SK-N-SH treated with all-trans-retinoic acid at 6 μM for 48 hours (cell line): ENCODE results near the gene DCLK2.

Experiments
- ATAC-seq: fragments of 200-7000 bp; cut with Tn5 transposase; 3 replicates; pipeline ENCODE4 v1.9.1; 2020; ENCODE audit warnings: mild to moderate bottlenecking, moderate library complexity
- ARNTL ChIP-seq: fragments of 450-650 bp; formaldehyde crosslinking; IDR thresholded peaks from 2 replicates; pipeline ENCODE4 v1.5.0; 2020; ENCODE audit warnings: low read depth, mild to moderate bottlenecking, moderate library complexity, borderline replicate concordance
- BACH2 ChIP-seq: fragments of 250-450 bp; sonication (Bioruptor Pico); IDR thresholded peaks from 2 replicates; pipeline ENCODE4 v1.9.0; 2021; ENCODE audit warnings: mild to moderate bottlenecking, borderline replicate concordance
- CSRNP3 ChIP-seq: fragments of 250-450 bp; sonication (Bioruptor Pico); IDR thresholded peaks from 2 replicates; pipeline ENCODE4 v1.5.1; 2021; ENCODE audit warnings: mild to moderate bottlenecking, moderate library complexity
- GLIS3 ChIP-seq: fragments of 250-450 bp; sonication (Bioruptor Pico); IDR thresholded peaks from 2 replicates; pipeline ENCODE4 v1.5.0; 2020; ENCODE audit warnings: mild to moderate bottlenecking, moderate library complexity
- ISL1 ChIP-seq: fragments of 250-450 bp; sonication (Bioruptor Pico); IDR thresholded peaks from 2 replicates; pipeline ENCODE4 v2.1.2; 2022; ENCODE audit warnings: mild to moderate bottlenecking, moderate library complexity
- OSR1 ChIP-seq: fragments of 250-450 bp; sonication (Bioruptor Pico); IDR thresholded peaks from 2 replicates; pipeline ENCODE4 v1.8.0; 2022; ENCODE audit warnings: moderate library complexity, mild to moderate bottlenecking, inconsistent platforms
- PPARA ChIP-seq: fragments of 250-450 bp; sonication (Bioruptor Pico); IDR thresholded peaks from 2 replicates; pipeline ENCODE4 v1.5.0; 2020; ENCODE audit warnings: mild to moderate bottlenecking, borderline replicate concordance
- SNAI2 ChIP-seq: fragments of 250-450 bp; sonication (Bioruptor Pico); IDR thresholded peaks from 2 replicates; pipeline ENCODE4 v1.5.0; 2020; ENCODE audit warnings: mild to moderate bottlenecking, moderate library complexity
- TCF4 ChIP-seq: fragments of 250-450 bp; sonication (Bioruptor Pico); IDR thresholded peaks from 2 replicates; pipeline ENCODE4 v1.8.0; 2021; ENCODE audit warnings: mild to moderate bottlenecking, moderate library complexity, borderline replicate concordance
- TOX ChIP-seq: fragments of 250-450 bp; sonication (Bioruptor Pico); IDR thresholded peaks from 2 replicates; pipeline ENCODE4 v1.8.0; 2021; ENCODE audit warnings: mild to moderate bottlenecking, moderate library complexity, borderline replicate concordance
- TSHZ2 ChIP-seq: fragments of 250-450 bp; sonication (Bioruptor Pico); IDR thresholded peaks from 2 replicates; pipeline ENCODE4 v1.5.0; 2020; ENCODE audit warnings: mild to moderate bottlenecking, moderate library complexity
- ZC3H10 ChIP-seq: fragments of 250-450 bp; sonication (Bioruptor Pico); IDR thresholded peaks from 2 replicates; pipeline ENCODE4 v1.5.1; 2021; ENCODE audit warnings: mild to moderate bottlenecking, moderate library complexity
- ZFP3 ChIP-seq: fragments of 250-450 bp; sonication (Bioruptor Pico); IDR thresholded peaks from 2 replicates; pipeline ENCODE4 v1.5.0; 2020; ENCODE audit warnings: mild to moderate bottlenecking, moderate library complexity
- ZFP30 ChIP-seq: fragments of 450-650 bp; formaldehyde crosslinking; IDR thresholded peaks from 2 replicates; pipeline ENCODE4 v1.5.0; 2022; ENCODE audit warnings: mild to moderate bottlenecking, moderate library complexity
- ZNF565 ChIP-seq: fragments of 450-650 bp; formaldehyde crosslinking; conservative IDR thresholded peaks from 2 replicates; pipeline ENCODE4 v1.5.0; 2020; ENCODE audit warnings: low read depth, mild to moderate bottlenecking, moderate library complexity
- ZNF70 ChIP-seq: fragments of 450-650 bp; formaldehyde crosslinking; IDR thresholded peaks from 2 replicates; pipeline ENCODE4 v1.5.0; 2020; ENCODE audit warnings: mild to moderate bottlenecking, moderate library complexity
- ZNF8 ChIP-seq: fragments of 450-650 bp; formaldehyde crosslinking; IDR thresholded peaks from 2 replicates; pipeline ENCODE4 v1.5.0; 2020; ENCODE audit warnings: mild to moderate bottlenecking, moderate library complexity
- TF ChIP-seq, protein P1 (sequence below): fragments of 250-450 bp; sonication (Bioruptor Pico); IDR thresholded peaks from 2 replicates; pipeline ENCODE4 v1.5.1; 2020; ENCODE audit warnings: low read depth, mild to moderate bottlenecking, moderate library complexity
- TF ChIP-seq, protein P2 (sequence below): fragments of 250-450 bp; sonication (Bioruptor Pico); IDR thresholded peaks from 2 replicates; pipeline ENCODE4 v1.8.0; 2020; ENCODE audit warnings: mild to moderate bottlenecking, moderate library complexity, borderline replicate concordance
- TF ChIP-seq, protein P3 (sequence below): fragments of 250-450 bp; sonication (Bioruptor Pico); IDR thresholded peaks from 2 replicates; pipeline ENCODE4 v1.8.0; 2021; ENCODE audit warnings: low read depth, mild to moderate bottlenecking, moderate library complexity, borderline replicate concordance

The DCLK2 gene

GRCh38 chr4:150211799-150212445 lies 133.7 kb downstream of the DCLK2 start:
- ATAC-seq: no peak
- TF ChIP-seq, protein P1, sequence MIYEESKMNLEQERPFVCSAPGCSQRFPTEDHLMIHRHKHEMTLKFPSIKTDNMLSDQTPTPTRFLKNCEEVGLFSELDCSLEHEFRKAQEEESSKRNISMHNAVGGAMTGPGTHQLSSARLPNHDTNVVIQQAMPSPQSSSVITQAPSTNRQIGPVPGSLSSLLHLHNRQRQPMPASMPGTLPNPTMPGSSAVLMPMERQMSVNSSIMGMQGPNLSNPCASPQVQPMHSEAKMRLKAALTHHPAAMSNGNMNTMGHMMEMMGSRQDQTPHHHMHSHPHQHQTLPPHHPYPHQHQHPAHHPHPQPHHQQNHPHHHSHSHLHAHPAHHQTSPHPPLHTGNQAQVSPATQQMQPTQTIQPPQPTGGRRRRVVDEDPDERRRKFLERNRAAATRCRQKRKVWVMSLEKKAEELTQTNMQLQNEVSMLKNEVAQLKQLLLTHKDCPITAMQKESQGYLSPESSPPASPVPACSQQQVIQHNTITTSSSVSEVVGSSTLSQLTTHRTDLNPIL (CRISPR knock-in tag): no peak
- TF ChIP-seq ZNF70 (CRISPR knock-in tag) (no peak), TCF4 (CRISPR knock-in tag) (no peak), ZFP3 (CRISPR knock-in tag) (no peak), ZNF8 (CRISPR knock-in tag) (no peak), ISL1 (CRISPR knock-in tag) (no peak), SNAI2 (no peak), PPARA (CRISPR knock-in tag) (no peak), ZFP30 (no peak), ARNTL (CRISPR knock-in tag) (no peak), CSRNP3 (CRISPR knock-in tag) (no peak), ZNF565 (CRISPR knock-in tag) (no peak), OSR1 (CRISPR knock-in tag) (no peak), ZC3H10 (CRISPR knock-in tag) (no peak), TSHZ2 (CRISPR knock-in tag) (no peak), BACH2 (CRISPR knock-in tag) (no peak), TOX (CRISPR knock-in tag) (no peak), GLIS3 (CRISPR knock-in tag) (no peak)
- TF ChIP-seq, protein P2, sequence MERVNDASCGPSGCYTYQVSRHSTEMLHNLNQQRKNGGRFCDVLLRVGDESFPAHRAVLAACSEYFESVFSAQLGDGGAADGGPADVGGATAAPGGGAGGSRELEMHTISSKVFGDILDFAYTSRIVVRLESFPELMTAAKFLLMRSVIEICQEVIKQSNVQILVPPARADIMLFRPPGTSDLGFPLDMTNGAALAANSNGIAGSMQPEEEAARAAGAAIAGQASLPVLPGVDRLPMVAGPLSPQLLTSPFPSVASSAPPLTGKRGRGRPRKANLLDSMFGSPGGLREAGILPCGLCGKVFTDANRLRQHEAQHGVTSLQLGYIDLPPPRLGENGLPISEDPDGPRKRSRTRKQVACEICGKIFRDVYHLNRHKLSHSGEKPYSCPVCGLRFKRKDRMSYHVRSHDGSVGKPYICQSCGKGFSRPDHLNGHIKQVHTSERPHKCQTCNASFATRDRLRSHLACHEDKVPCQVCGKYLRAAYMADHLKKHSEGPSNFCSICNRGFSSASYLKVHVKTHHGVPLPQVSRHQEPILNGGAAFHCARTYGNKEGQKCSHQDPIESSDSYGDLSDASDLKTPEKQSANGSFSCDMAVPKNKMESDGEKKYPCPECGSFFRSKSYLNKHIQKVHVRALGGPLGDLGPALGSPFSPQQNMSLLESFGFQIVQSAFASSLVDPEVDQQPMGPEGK: no peak
- TF ChIP-seq, all 23 proteins: peak for 0

DNA sequence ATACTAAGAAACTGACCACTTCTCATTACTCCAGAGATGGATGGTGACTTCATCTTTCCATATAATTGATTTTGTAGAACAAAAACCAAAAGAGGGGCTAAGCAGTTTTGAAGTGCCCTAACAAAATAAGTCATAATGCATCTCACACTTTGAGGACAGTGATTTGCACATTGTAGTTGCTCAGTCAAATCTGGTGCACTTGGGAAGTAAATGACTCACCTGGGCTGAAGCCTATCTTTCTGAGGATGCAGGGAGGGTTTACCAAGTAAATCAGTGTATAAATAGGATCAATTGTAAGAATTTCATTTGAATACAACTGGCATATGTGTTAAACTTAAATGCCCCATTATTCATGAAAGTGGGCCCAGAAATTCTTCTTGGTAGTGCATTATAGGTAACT lies 134.2 kb downstream of the DCLK2 start:
- ATAC-seq: no peak
- TF ChIP-seq, protein P3, sequence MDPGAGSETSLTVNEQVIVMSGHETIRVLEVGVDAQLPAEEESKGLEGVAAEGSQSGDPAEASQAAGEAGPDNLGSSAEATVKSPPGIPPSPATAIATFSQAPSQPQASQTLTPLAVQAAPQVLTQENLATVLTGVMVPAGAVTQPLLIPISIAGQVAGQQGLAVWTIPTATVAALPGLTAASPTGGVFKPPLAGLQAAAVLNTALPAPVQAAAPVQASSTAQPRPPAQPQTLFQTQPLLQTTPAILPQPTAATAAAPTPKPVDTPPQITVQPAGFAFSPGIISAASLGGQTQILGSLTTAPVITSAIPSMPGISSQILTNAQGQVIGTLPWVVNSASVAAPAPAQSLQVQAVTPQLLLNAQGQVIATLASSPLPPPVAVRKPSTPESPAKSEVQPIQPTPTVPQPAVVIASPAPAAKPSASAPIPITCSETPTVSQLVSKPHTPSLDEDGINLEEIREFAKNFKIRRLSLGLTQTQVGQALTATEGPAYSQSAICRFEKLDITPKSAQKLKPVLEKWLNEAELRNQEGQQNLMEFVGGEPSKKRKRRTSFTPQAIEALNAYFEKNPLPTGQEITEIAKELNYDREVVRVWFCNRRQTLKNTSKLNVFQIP: no peak
- no peak for TF ChIP-seq ZNF70 (CRISPR knock-in tag)
- no peak for TF ChIP-seq GLIS3 (CRISPR knock-in tag)
- TF ChIP-seq ZFP3 (CRISPR knock-in tag): no peak

- no peak for ATAC-seq
Measured at GRCh38 chr4:150212927-150213326, 134.7 kb downstream of the DCLK2 start.

More at GRCh38 chr4:150212927-150213326, 134.7 kb downstream of the DCLK2 start:
- no peak for TF ChIP-seq ISL1 (CRISPR knock-in tag)
- TF ChIP-seq, protein P2: no peak
- TF ChIP-seq TOX (CRISPR knock-in tag): no peak
- TF ChIP-seq ZNF8 (CRISPR knock-in tag): no peak
- no peak for TF ChIP-seq TSHZ2 (CRISPR knock-in tag)
- TF ChIP-seq ZNF565 (CRISPR knock-in tag): no peak
